Measurements from ENCODE around the gene ARHGEF3.

ARHGEF3 gene, protein sequence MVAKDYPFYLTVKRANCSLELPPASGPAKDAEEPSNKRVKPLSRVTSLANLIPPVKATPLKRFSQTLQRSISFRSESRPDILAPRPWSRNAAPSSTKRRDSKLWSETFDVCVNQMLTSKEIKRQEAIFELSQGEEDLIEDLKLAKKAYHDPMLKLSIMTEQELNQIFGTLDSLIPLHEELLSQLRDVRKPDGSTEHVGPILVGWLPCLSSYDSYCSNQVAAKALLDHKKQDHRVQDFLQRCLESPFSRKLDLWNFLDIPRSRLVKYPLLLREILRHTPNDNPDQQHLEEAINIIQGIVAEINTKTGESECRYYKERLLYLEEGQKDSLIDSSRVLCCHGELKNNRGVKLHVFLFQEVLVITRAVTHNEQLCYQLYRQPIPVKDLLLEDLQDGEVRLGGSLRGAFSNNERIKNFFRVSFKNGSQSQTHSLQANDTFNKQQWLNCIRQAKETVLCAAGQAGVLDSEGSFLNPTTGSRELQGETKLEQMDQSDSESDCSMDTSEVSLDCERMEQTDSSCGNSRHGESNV

GRCh38 chr3:56801662-56802377, at the start of gene ARHGEF3:
Gene ARHGEF3, minus strand, starts transcription at chr3:56801949. Its CDS starts 151 bp downstream, at chr3:56801798.
- DNase-seq (ENCODE audit: low read depth, low spot score) = peak; percentile 5

DNA sequence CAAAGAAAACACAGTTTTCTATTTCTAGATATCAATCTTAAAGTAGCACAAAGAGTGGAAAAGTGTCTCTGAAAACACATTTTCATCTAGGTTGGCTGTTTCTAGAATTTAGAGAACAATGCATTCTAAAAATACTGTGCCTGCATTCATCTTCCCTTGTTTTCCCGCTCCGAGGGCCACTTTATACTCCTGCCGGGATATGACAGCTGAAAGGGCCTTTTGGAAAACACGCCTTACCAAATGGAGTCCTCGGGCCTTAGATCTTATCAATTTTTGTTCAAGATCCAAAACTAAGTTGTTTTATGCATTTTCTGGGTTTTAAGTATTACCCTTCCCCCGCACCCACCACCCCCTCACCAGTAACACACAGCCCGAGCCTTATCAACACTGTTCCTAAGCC, 47.9 kb upstream of the ARHGEF3 start:
- DNase-seq (ENCODE audit: low read depth, low spot score) = no peak

DNA sequence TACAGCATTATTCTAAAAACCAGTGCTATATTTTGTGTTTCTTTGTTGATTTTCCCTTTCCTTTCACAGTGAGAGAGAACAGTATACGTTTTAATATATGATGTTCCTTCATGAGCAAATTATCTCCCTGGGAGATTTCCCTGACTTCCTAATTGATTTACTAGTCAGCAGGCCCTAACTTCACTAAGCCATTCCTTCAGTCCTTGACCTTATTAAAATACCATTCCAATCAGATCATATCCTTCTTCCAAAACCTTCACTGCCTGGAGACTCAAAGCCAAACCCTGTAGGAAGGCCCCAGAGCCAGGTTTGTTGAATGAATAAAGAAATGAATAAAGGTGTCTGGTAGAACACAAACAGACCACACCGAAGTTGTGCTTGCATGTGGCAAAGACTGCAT, 43.8 kb upstream of the ARHGEF3 start:
- DNase-seq (ENCODE audit: low read depth, low spot score) = no peak

DNA sequence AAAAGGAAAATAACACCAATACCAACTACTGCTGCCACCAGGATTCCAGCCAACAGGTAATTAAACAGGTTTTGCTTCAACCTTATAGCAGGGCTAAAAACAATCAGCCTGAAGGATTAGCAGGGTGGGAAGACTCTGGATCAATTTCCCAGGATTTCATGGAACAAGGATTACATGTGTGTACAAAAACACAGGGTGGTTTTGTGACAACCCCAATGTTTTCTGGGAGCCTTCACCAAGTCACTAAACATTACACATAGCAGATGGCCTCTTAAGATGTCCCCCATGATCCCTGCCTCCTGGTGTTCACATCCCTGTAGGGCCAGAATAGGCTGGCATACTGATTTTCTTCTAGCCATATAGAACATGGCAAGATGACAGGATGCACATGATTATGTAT, 42.8 kb upstream of the ARHGEF3 start:
- no peak for DNase-seq (ENCODE audit: low read depth, low spot score)

- no peak for DNase-seq (ENCODE audit: low read depth, low spot score)
Measured at GRCh38 chr3:56839784-56840715, 38.3 kb upstream of the ARHGEF3 start.

DNA sequence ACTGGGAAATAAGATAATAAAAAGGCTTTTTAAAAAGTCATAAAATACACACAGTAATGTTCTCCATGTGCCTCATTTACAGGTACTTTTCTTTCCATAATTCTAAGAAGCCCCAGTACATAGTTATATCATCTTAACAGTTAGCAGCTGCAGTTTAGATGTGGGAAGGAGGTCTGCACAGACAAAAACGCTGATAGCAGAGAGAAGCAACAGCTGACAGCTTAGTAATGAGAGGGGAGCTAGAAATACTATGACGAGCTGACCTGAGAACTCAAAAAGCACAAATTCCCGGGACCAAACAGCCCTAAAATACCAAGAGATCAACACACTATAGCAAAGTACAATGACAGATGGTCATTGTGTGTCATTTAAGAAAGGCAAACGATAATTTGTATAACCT, 36.7 kb upstream of the ARHGEF3 start:
- DNase-seq (ENCODE audit: low read depth, low spot score) = no peak

DNA sequence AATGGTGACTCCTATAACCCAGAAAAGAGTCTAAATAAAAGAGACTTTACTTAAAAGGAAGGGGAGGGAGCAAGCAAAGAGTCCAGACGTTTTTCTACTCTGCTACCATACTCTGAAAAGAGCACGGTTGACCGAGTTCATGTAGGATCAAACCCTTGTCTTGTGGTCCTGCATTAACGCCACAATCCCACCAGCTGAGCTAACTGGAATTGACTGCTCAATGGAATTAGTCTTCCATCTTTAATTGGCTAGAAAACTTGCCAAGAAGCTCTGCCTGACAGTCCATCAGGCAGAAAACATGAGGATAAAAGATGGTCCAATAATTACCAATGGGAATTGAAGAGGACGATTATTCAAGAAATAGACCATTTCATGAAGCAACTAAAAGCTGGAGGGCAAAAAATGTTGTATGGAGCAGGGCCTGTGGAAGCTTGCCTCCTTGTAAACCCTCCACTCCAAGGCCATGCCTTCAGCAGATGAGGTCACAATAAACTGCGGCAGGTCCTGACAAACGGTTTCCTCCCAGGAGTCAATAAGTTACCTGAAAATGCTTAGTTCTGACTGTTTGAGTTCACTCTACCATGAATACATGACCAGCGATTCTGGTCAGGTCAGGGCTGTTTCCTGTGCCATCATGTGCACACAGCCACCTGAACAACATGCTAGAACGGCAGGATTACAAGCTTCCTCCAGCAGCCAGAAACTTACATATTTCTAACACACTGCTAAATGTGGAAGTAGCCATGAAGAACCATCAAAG, 35.6 kb upstream of the ARHGEF3 start:
- DNase-seq (ENCODE audit: low read depth, low spot score) = no peak

GRCh38 chr3:56836276-56837163, 34.8 kb upstream of the ARHGEF3 start:
- DNase-seq (ENCODE audit: low read depth, low spot score) = no peak

DNA sequence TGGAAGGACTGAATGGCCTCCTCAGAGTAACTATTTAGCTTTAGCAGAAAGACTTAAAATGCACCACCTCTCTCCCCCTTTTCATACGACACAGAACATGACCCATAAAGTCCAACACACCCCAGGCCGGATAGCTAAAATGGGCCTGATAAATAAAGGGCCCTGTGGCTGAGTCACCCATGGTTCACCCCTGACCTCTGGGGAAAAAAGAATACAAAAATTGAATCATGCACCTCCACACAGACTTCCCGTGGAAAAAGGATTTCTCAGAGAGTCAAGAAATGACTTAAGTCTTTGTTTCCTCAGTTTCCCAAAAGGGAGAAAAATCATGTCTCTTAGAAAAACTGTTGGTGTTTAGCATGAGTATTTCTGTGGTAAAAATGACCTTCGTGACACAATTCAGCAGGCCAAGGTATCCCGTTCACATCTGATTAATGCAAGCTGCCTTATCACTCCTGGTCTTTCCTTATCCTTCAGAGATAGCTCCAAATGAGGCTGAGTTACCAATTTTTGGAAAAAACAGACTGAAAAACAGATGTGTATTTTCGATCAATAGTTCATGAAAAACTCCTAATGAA, 34.0 kb upstream of the ARHGEF3 start:
- no peak for DNase-seq (ENCODE audit: low read depth, low spot score)

DNA sequence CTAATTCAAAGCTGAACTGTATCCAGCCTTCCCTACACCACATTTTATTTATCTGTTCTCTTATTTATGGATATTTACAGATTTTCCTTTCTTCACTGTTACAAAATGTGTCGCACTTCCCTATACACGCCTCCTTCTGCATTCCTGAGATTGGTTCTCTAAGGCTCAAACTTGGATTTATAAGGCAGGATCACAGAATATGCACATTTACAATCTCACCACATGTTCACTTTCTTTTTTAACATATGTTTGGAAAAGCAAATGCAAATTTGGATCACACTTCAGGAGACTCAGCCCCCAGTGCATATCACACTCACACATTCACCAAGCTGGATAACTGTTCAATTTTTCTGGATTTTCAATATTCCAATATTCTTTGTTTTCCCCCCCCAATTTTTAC, 31.8 kb upstream of the ARHGEF3 start:
- DNase-seq (ENCODE audit: low read depth, low spot score) = no peak

DNA sequence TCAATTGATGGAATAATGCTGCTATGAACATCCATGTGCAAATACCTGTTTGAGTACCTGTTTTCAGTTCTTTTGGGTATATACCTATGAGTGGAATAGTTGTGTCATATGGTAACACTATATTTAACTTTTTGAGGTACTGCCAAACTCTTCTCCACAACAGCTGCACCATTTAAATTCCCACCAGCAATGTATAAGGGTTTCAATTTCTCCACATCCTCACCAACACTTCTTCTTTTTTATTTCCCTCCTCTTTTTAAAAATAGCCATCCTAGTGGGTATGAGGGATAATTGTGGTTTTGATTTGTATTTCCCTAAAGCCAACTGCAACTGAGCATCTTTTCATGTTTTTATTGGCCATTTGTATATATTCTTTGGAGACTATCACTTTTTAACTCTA, 31.3 kb upstream of the ARHGEF3 start:
- DNase-seq (ENCODE audit: low read depth, low spot score) = no peak

- DNase-seq (ENCODE audit: low read depth, low spot score) = no peak
Measured at GRCh38 chr3:56831572-56831971, 29.8 kb upstream of the ARHGEF3 start.

DNA sequence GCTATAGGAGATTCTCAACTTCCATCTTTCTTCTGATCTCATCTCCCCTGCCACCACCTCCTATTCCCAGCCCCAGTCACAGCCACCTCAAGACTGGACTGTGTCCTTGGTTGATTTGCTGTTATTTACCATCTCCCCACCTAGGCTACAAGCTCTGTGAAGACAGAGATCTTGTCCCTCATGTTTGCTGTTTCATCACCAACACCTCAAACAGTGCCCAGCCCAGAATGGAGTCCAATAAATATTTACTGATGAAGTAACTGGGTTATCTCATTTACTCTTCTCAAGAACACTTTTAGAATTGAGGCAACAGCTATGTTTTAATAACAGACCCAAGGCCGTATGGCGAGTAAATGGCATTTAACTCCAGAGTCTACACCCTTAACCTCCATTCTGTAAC, 29.1 kb upstream of the ARHGEF3 start:
- DNase-seq (ENCODE audit: low read depth, low spot score) = no peak

GRCh38 chr3:56829533-56829932, 27.8 kb upstream of the ARHGEF3 start:
- no peak for DNase-seq (ENCODE audit: low read depth, low spot score)

DNA sequence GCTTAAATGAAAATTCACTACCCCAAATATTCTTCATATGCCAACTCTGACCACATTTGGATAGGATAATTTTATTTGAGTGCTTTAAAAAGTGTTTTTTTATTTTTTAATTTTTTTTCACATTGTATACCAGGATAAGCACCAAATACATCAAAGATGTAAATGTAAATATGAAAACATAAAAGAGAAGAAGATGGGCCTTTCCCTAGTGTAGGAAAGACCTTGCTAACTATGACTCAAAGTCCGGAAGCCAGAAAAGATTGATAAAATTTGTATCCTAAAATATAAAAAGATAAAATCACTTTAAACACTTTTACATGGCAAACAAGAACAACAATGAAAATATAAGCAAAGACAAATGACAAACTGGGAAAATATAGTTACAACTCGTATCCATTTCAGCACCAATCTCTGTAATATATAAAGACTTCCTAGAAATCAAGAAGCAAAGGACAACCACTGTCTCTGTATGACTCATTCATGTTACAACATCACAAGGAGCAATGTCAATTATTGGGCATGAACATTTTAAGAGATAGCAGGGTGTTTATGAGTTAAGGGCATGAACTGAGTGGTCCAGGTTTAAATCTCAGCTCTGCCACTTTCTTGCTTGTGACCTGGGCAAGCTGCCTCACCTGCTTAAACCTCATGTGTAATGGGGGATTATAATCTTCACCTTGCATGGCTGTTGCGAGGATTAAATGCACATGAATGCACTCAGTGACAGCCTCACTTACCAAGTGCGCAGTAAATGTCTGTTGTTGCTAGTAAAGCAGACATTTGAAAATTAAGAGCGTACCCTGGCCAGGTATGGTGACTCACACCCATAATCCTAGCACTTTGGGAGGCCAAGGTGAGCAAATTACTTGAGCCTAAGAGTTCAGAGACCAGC, 25.3 kb upstream of the ARHGEF3 start:
- no peak for DNase-seq (ENCODE audit: low read depth, low spot score)

GRCh38 chr3:56825567-56826438, 24.1 kb upstream of the ARHGEF3 start:
- no peak for DNase-seq (ENCODE audit: low read depth, low spot score)

- DNase-seq (ENCODE audit: low read depth, low spot score) = no peak
Measured at GRCh38 chr3:56823984-56824703, 22.4 kb upstream of the ARHGEF3 start.

All from brain pericyte (primary cell).